GM23248 (cell line): ENCODE measurements around the gene ANHX. TPM values are rescaled to one million over a fixed set of nuclear protein-coding genes. Genes with fewer than 3 reads are reported as not detected.

ENCODE experiments used
- DNase-seq: peaks from one replicate; pipeline ENCODE4 v3.0.0-alpha.2; 2015
- H2AFZ ChIP-seq: fragments of 200-600 bp; sonication (generic); 2 replicates; pipeline ENCODE4 v1.6.1; 2016; ENCODE audit warnings: antibody characterized with exemption
- H3F3A ChIP-seq: fragments of 200-600 bp; sonication (generic); 2 replicates; pipeline ENCODE4 v1.6.1; 2016; ENCODE audit warnings: mild to moderate bottlenecking, antibody characterized with exemption, mixed run types; ENCODE audit not compliant: insufficient read depth
- H3K27ac ChIP-seq: fragments of 200-600 bp; sonication (generic); 2 replicates; pipeline ENCODE4 v1.5.1; 2016; ENCODE audit warnings: mild to moderate bottlenecking
- H3K27me3 ChIP-seq: fragments of 200-600 bp; sonication (generic); replicated peaks from 2 replicates; pipeline ENCODE4 v1.6.1; 2016; ENCODE audit warnings: mild to moderate bottlenecking; ENCODE audit not compliant: insufficient read depth
- H3K36me3 ChIP-seq: fragments of 200-600 bp; sonication (generic); 2 replicates; pipeline ENCODE4 v1.6.1; 2016; ENCODE audit warnings: low read depth, mild to moderate bottlenecking
- H3K4me1 ChIP-seq: fragments of 200-600 bp; sonication (generic); 2 replicates; pipeline ENCODE4 v1.6.1; 2016; ENCODE audit warnings: mild to moderate bottlenecking; ENCODE audit not compliant: insufficient read depth
- H3K4me2 ChIP-seq: fragments of 200-600 bp; sonication (generic); one replicate; pipeline ENCODE4 v1.6.1; 2016; ENCODE audit warnings: mild to moderate bottlenecking; ENCODE audit not compliant: unreplicated experiment
- H3K4me3 ChIP-seq: fragments of 200-600 bp; sonication (generic); 2 replicates; pipeline ENCODE4 v1.5.1; 2016; ENCODE audit warnings: mild to moderate bottlenecking
- H3K79me2 ChIP-seq: fragments of 200-600 bp; sonication (generic); 2 replicates; pipeline ENCODE4 v1.6.1; 2016; ENCODE audit warnings: mild to moderate bottlenecking; ENCODE audit not compliant: insufficient read depth
- H3K9ac ChIP-seq: fragments of 200-600 bp; sonication (generic); 2 replicates; pipeline ENCODE4 v1.6.1; 2016; ENCODE audit warnings: mild to moderate bottlenecking
- H3K9me2 ChIP-seq: fragments of 200-600 bp; sonication (generic); 2 replicates; pipeline ENCODE4 v1.6.1; 2016; ENCODE audit warnings: mixed run types, mild to moderate bottlenecking, moderate library complexity; ENCODE audit not compliant: insufficient read depth
- H3K9me3 ChIP-seq: fragments of 200-600 bp; sonication (generic); one replicate; pipeline ENCODE4 v1.6.1; 2017; ENCODE audit warnings: low read depth
- H4K20me1 ChIP-seq: fragments of 200-600 bp; sonication (generic); 2 replicates; pipeline ENCODE4 v1.6.0; 2016; ENCODE audit not compliant: insufficient read depth
- EZH2 ChIP-seq: fragments of 200-600 bp; sonication (generic); IDR thresholded peaks from 2 replicates; pipeline ENCODE4 v1.6.1; 2018; ENCODE audit warnings: antibody characterized with exemption, mild to moderate bottlenecking; ENCODE audit not compliant: insufficient read depth, poor library complexity, severe bottlenecking
- EZH2phosphoT487 ChIP-seq: fragments of 200-600 bp; sonication (generic); IDR thresholded peaks from 2 replicates; pipeline ENCODE4 v1.6.1; 2018; ENCODE audit warnings: antibody characterized with exemption, moderate library complexity, mild to moderate bottlenecking, low read depth; ENCODE audit not compliant: insufficient read depth
- WGBS, 2 experiments: methylation state at CpG; one replicate each; pipeline ENCODE4 v1.1.6; 2015 to 2017; ENCODE audit warnings: low lambda C conversion rate in 2 of 2, low coverage in 1 of 2; ENCODE audit errors: missing lambda C conversion rate in 2 of 2; 5-methylcytosine and 5-hydroxymethylcytosine counted together
- in situ Hi-C: fragments of 300-500 bp; cut with MboI; formaldehyde crosslinking; loops from 2 replicates; pipeline ENCODE4 v1.15.0; 2020
- polyA plus RNA-seq: library from polyadenylated mRNA; unstranded; fragments of >200 nt; fragmentation: Nextera tagmentation; extraction: Ambion mirVana; gene quantifications from 2 replicates; pipeline ENCODE4 v1.2.1, GENCODE V29; 2016
- total RNA-seq: library from RNA; depleted of rRNA; stranded (reverse); fragments of >200 nt; shearing (Covaris generic); gene quantifications from 2 replicates; pipeline ENCODE4 v1.2.3, GENCODE V29; 2014

ANHX gene
- total and polyA plus RNA-seq, 2 experiments from 2014 or later, result not detected

- no peaks in the 10 kb centered on the region for H3K9me2 ChIP-seq
- DNase-seq, result no peak
- no peak overlapping the region for H3K9ac ChIP-seq
- in situ Hi-C loops, result no loop called here
- H3K9me3 ChIP-seq, result peaks cover 53% of the 10 kb centered on the region
- no peaks in the 10 kb centered on the region for H3K79me2 ChIP-seq
- no peak overlapping the region for H3K4me2 ChIP-seq
- H2AFZ ChIP-seq, result no peak overlapping the region
- no peaks in the 10 kb centered on the region for H4K20me1 ChIP-seq
- H3K36me3 ChIP-seq, result peaks cover 56% of the 10 kb centered on the region
- H3K27ac ChIP-seq, result no peak overlapping the region
- H3K27me3 ChIP-seq, result no peaks in the 10 kb centered on the region
- H3K4me1 ChIP-seq, result no peaks in the 10 kb centered on the region
- WGBS, 2 experiments, result 97 to 100% methylated on average over 2 of the region's 2 CpGs
- H3K4me3 ChIP-seq, result no peak overlapping the region
- H3F3A ChIP-seq, result peaks cover 33% of the 10 kb centered on the region
- TF ChIP-seq EZH2 (no peak), EZH2phosphoT487 (no peak)
These were observed 29.3 kb downstream of the ANHX start for GRCh38 chr12:133206390-133206789.

DNA sequence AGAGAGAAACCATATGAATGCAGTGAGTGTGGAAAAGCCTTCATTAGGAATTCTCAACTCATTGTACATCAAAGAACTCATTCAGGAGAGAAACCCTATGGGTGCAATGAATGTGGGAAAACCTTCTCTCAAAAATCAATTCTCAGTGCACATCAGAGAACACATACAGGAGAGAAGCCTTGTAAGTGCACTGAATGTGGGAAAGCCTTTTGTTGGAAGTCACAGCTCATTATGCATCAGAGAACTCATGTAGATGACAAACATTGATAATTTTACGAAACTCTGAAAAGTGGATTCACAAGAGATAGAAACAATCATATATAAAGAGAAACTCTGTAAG, 31.4 kb downstream of the ANHX start:
- whole genome bisulfite sequencing, 2 experiments, result 97% methylated on average over 1 of the region's 1 CpG
- Histone ChIP-seq H3K9ac (no peak overlapping the region), H3K9me3 (peaks cover 53% of the 10 kb centered on the region), H3K27me3 (no peaks in the 10 kb centered on the region), H3K27ac (no peak overlapping the region), H3K4me2 (no peak overlapping the region), H3K4me3 (0 out of 2 replicates have a peak overlapping the region, but pooled peaks have one; percentile 19), H3K36me3 (peaks cover 67% of the 10 kb centered on the region), H3K79me2 (no peaks in the 10 kb centered on the region), H2AFZ (no peak overlapping the region), H3F3A (peaks cover 33% of the 10 kb centered on the region), H3K9me2 (no peaks in the 10 kb centered on the region), H3K4me1 (no peaks in the 10 kb centered on the region), H4K20me1 (no peaks in the 10 kb centered on the region)
- in situ Hi-C loops, result no loop called here
- no peak for TF ChIP-seq EZH2
- peak; percentile 15 for DNase-seq

- H3K9ac ChIP-seq, result no peak overlapping the region
- TF ChIP-seq EZH2phosphoT487 (no peak), EZH2 (no peak)
- no peak overlapping the region for H2AFZ ChIP-seq
- no peaks in the 10 kb centered on the region for H3K79me2 ChIP-seq
- peak; percentile 37 for DNase-seq
- H3K9me2 ChIP-seq, result no peaks in the 10 kb centered on the region
- peaks cover 53% of the 10 kb centered on the region for H3K9me3 ChIP-seq
- in situ Hi-C loops, result no loop called here
- H4K20me1 ChIP-seq, result no peaks in the 10 kb centered on the region
- peaks cover 33% of the 10 kb centered on the region for H3F3A ChIP-seq
- WGBS, 2 experiments, result 97% methylated on average over 7 of the region's 7 CpGs
- H3K4me2 ChIP-seq, result no peak overlapping the region
- H3K27ac ChIP-seq, result no peak overlapping the region
- no peaks in the 10 kb centered on the region for H3K27me3 ChIP-seq
- H3K36me3 ChIP-seq, result peaks cover 67% of the 10 kb centered on the region
- no peaks in the 10 kb centered on the region for H3K4me1 ChIP-seq
- H3K4me3 ChIP-seq, result peak overlapping the region; percentile 24; the same call in 1 of the 2 replicates
These were observed 32.1 kb downstream of the ANHX start for GRCh38 chr12:133203344-133204263.

- TF ChIP-seq EZH2phosphoT487, result no peak
- TF ChIP-seq EZH2, result no peak
- H2AFZ ChIP-seq, result no peak overlapping the region
- H3K27ac ChIP-seq, result no peak overlapping the region
- H3K79me2 ChIP-seq, result no peaks in the 10 kb centered on the region
- H4K20me1 ChIP-seq, result no peaks in the 10 kb centered on the region
- peaks cover 33% of the 10 kb centered on the region for H3F3A ChIP-seq
- H3K4me3 ChIP-seq, result peak overlapping the region; percentile 24; the same call in 1 of the 2 replicates
- no peaks in the 10 kb centered on the region for H3K9me2 ChIP-seq
- in situ Hi-C loops, result no loop called here
- WGBS, 2 experiments, result 95 to 100% methylated on average over 2 of the region's 2 CpGs
- H3K4me2 ChIP-seq, result no peak overlapping the region
- no peaks in the 10 kb centered on the region for H3K27me3 ChIP-seq
- DNase-seq, result peak; percentile 20
- H3K4me1 ChIP-seq, result no peaks in the 10 kb centered on the region
- H3K9me3 ChIP-seq, result peaks cover 53% of the 10 kb centered on the region
- no peak overlapping the region for H3K9ac ChIP-seq
- H3K36me3 ChIP-seq, result peaks cover 67% of the 10 kb centered on the region
These were observed 33.0 kb downstream of the ANHX start for GRCh38 chr12:133202493-133203343.
